SU-DHL-6 (cell line): ENCODE measurements around the gene ZNF682.

Source experiments
- EZH2phosphoT487 ChIP-seq: fragments of 200-600 bp; sonication (generic), shearing (Covaris generic); conservative IDR thresholded peaks from 2 replicates; pipeline ENCODE4 v1.6.1; 2018; ENCODE audit warnings: mild to moderate bottlenecking, antibody characterized with exemption, low read length, moderate library complexity, mixed read lengths
- TF ChIP-seq, protein P1 (sequence below): fragments of 200-600 bp; sonication (generic); IDR thresholded peaks from one replicate; pipeline ENCODE4 v1.5.1; 2017; ENCODE audit warnings: antibody characterized with exemption, mild to moderate bottlenecking, low read length, moderate library complexity; ENCODE audit not compliant: insufficient read depth, poor library complexity, severe bottlenecking

DNA sequence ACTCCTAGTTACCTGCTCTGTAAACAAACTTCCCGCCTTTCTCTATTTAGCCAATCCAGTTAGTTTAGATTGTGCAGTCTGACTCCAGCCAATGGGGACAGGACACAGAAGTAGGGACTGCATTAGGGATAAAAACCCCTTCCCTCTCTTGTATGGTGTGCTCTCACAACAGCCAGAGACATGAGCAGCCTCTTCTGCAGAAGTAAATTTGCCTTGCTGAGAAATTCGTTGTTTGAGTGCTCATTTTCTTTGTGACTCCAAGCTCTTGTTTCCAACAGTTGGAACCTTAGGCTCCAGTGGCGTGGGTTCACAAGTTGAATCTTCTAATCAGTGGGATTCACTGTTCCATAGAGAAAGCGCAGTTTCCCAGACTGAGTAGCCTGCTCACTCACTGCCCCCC is 72.4 kb downstream of the ZNF682 start:
- TF ChIP-seq, protein P1, sequence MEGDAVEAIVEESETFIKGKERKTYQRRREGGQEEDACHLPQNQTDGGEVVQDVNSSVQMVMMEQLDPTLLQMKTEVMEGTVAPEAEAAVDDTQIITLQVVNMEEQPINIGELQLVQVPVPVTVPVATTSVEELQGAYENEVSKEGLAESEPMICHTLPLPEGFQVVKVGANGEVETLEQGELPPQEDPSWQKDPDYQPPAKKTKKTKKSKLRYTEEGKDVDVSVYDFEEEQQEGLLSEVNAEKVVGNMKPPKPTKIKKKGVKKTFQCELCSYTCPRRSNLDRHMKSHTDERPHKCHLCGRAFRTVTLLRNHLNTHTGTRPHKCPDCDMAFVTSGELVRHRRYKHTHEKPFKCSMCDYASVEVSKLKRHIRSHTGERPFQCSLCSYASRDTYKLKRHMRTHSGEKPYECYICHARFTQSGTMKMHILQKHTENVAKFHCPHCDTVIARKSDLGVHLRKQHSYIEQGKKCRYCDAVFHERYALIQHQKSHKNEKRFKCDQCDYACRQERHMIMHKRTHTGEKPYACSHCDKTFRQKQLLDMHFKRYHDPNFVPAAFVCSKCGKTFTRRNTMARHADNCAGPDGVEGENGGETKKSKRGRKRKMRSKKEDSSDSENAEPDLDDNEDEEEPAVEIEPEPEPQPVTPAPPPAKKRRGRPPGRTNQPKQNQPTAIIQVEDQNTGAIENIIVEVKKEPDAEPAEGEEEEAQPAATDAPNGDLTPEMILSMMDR: no peak
- TF ChIP-seq EZH2phosphoT487: no peak
